Fibroblast of lung (primary cell): ENCODE measurements around the gene UST.

Source experiments
- EZH2 ChIP-seq: IDR thresholded peaks from 2 replicates; pipeline ENCODE4 v1.5.1; 2012; ENCODE audit warnings: low read length, control low read depth, mild to moderate bottlenecking; ENCODE audit errors: missing control alignments
- TF ChIP-seq, protein P1 (sequence below), 2 donors: IDR thresholded peaks in 1 of 2; conservative IDR thresholded peaks in 1 of 2; 1 replicate in 1 of 2; 2 replicates in 1 of 2; pipeline ENCODE4 v1.5.1; 2011 to 2012; ENCODE audit warnings: low read length in 2 of 2, control low read depth in 1 of 2, inconsistent platforms in 1 of 2, low read depth in 1 of 2, mild to moderate bottlenecking in 1 of 2

DNA sequence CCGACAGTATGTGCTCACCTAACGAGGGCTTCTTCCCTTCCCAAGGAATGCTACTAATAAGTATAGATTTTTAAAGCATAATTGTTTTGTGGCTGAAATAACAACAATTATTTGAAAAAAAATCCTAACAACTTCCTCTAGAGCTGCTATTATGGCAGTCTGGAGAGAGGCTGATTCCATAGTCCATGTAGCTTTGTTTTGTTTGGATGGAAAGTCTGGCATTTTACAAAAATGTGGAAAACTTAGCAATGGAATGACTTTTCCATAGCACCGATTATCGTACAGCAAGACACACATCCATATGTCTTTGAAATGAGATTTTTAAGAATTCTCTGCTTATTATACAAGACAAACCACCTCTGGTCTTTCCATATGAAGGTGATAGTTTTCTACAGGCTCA is 318.3 kb downstream of the UST start:
- TF ChIP-seq, protein P1, sequence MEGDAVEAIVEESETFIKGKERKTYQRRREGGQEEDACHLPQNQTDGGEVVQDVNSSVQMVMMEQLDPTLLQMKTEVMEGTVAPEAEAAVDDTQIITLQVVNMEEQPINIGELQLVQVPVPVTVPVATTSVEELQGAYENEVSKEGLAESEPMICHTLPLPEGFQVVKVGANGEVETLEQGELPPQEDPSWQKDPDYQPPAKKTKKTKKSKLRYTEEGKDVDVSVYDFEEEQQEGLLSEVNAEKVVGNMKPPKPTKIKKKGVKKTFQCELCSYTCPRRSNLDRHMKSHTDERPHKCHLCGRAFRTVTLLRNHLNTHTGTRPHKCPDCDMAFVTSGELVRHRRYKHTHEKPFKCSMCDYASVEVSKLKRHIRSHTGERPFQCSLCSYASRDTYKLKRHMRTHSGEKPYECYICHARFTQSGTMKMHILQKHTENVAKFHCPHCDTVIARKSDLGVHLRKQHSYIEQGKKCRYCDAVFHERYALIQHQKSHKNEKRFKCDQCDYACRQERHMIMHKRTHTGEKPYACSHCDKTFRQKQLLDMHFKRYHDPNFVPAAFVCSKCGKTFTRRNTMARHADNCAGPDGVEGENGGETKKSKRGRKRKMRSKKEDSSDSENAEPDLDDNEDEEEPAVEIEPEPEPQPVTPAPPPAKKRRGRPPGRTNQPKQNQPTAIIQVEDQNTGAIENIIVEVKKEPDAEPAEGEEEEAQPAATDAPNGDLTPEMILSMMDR (conservative IDR thresholded peaks at IDR 0.05 in 1 of 2, IDR thresholded peaks at IDR 0.05 in 1 of 2; ENCODE audit: low read depth in 1 of 2, low read length in 2 of 2) = no peak
- TF ChIP-seq EZH2 = no peak
